Neural crest cell (in vitro differentiated cells): ENCODE measurements around the gene TTC16. TPM values are rescaled to one million over a fixed set of nuclear protein-coding genes. Genes with fewer than 3 reads are reported as not detected.
A peak's percentile ranks its signal among the peaks of the same experiment; 100 is the strongest.

Source experiments
- DNase-seq: peaks from one replicate; pipeline ENCODE4 v3.0.0; 2021; ENCODE audit warnings: low read depth, mixed read lengths, low spot score
- H3K27ac Mint-ChIP-seq: one replicate; pipeline ENCODE4 v1.8.0; 2021; ENCODE audit warnings: mild to moderate bottlenecking, mixed read lengths; ENCODE audit not compliant: unreplicated experiment
- H3K27me3 Mint-ChIP-seq: 2 replicates; pipeline ENCODE4 v1.8.0; 2021; ENCODE audit warnings: low read depth, mild to moderate bottlenecking, mixed read lengths
- H3K36me3 Mint-ChIP-seq: 2 replicates; pipeline ENCODE4 v1.8.0; 2021; ENCODE audit warnings: low read depth, mild to moderate bottlenecking, mixed read lengths
- H3K4me1 Mint-ChIP-seq: 2 replicates; pipeline ENCODE4 v1.8.0; 2021; ENCODE audit warnings: mixed read lengths
- H3K4me3 Mint-ChIP-seq: one replicate; pipeline ENCODE4 v1.8.0; 2021; ENCODE audit warnings: mild to moderate bottlenecking, mixed read lengths
- H3K9me3 Mint-ChIP-seq: 2 replicates; pipeline ENCODE4 v1.8.0; 2021; ENCODE audit warnings: mixed read lengths
- total RNA-seq: library from RNA; stranded (reverse); gene quantifications from 2 replicates; pipeline ENCODE4 v1.2.1, GENCODE V29; 2021
- TF ChIP-seq, protein P1 (sequence below): fragments of 200-600 bp; sonication (generic); conservative IDR thresholded peaks from 2 replicates; pipeline ENCODE4 v1.5.0; 2021; ENCODE audit warnings: antibody characterized with exemption, mild to moderate bottlenecking

Gene TTC16
- total RNA-seq, 1 donor from 2014 or later, result not detected

DNA sequence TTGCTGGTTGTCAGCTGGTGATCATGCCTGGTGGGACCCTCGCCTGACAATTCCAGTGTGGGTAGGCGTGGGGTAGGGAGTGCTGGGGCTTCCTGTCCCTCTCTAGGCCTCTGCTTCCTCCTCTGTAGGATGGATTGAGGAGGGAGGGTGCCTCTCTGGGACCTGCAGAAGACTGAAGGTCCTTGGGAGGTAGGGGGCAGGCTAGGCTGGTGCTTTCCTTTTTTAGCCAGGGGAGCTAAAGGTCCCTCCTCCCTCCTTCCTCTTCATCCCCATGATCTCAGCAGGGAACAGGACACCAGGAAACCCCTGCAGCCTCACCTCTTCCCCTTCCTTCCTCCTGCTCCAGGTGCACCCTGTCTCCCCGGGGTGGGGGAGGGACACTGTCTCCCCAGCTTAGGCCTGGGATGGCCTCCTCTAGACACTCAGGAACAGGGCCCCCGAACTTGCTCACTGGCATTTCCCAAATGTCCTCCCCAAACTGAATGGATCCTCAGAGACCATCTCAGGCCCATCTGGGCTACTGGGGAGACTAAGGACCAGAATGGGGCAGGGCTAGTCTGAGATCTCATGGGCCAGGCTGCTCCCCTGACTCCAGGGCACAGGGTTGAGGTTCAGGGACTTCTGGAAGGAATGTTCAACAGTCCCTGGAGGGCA is 54.2 kb downstream of the TTC16 start:
- H3K4me1 Mint-ChIP-seq, result peaks cover 37% of the 10 kb centered on the region
- H3K36me3 Mint-ChIP-seq, result no peaks in the 10 kb centered on the region
- DNase-seq, result no peak
- TF ChIP-seq, protein P1, sequence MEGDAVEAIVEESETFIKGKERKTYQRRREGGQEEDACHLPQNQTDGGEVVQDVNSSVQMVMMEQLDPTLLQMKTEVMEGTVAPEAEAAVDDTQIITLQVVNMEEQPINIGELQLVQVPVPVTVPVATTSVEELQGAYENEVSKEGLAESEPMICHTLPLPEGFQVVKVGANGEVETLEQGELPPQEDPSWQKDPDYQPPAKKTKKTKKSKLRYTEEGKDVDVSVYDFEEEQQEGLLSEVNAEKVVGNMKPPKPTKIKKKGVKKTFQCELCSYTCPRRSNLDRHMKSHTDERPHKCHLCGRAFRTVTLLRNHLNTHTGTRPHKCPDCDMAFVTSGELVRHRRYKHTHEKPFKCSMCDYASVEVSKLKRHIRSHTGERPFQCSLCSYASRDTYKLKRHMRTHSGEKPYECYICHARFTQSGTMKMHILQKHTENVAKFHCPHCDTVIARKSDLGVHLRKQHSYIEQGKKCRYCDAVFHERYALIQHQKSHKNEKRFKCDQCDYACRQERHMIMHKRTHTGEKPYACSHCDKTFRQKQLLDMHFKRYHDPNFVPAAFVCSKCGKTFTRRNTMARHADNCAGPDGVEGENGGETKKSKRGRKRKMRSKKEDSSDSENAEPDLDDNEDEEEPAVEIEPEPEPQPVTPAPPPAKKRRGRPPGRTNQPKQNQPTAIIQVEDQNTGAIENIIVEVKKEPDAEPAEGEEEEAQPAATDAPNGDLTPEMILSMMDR, result no peak
- H3K4me3 Mint-ChIP-seq, result peak overlapping the region; percentile 78
- H3K27me3 Mint-ChIP-seq, result peaks cover 11% of the 10 kb centered on the region
- no peaks in the 10 kb centered on the region for H3K9me3 Mint-ChIP-seq
- H3K27ac Mint-ChIP-seq, result no peak overlapping the region

DNA sequence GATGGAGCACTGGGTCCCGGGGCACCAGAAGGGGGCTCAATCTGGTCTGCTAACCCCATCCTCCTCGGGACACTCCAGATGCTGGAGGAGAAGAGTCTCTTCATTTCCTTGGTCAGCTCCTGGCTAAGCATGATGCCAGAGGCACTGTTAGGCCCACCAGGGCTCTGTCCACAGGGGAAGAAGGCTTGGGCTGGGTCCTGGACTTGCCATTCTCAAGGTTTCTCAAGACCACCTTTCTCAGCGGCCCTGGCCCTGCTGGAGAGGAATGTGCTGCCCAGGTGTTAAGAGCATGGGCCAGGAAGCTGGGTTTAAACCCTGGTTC is 54.7 kb downstream of the TTC16 start:
- peak overlapping the region; percentile 78 for H3K4me3 Mint-ChIP-seq
- no peaks in the 10 kb centered on the region for H3K9me3 Mint-ChIP-seq
- H3K36me3 Mint-ChIP-seq, result no peaks in the 10 kb centered on the region
- no peak for DNase-seq
- H3K27me3 Mint-ChIP-seq, result peaks cover 11% of the 10 kb centered on the region
- TF ChIP-seq, protein P1, result no peak
- H3K4me1 Mint-ChIP-seq, result peaks cover 37% of the 10 kb centered on the region
- no peak overlapping the region for H3K27ac Mint-ChIP-seq

DNA sequence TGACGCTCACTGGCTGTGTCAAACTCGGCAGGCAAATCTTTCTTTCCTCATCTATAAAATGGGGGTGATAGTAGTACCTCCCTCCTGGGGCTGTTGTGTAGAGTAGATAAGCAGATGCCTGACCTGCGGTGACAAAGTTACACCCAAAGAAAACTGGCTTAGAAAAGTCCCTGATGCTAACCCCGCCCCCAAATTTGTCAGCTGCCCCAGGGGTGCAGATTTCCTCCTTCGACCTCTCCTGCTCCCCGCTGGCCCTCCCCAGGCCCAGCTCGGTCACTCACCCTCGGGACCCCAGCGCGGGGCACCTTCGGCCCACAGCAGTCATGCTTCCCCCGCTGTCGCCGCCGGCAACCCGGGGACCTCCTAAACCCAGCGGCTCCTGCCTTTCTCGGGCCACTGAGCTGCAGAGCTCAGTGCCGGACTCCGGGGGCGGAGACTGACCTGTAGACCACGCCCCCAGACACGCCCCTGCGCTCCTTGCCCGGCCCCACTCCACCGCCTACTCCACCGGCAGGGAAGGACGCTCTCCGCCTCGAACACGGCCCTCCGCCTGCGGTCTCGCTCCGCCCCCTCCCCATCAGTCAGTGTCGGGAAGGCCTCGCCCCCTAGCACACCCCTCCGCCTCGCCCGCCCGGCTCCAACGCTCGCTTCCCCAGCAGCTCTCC is 55.2 kb downstream of the TTC16 start:
- no peaks in the 10 kb centered on the region for H3K36me3 Mint-ChIP-seq
- H3K4me1 Mint-ChIP-seq, result peaks cover 37% of the 10 kb centered on the region
- H3K27me3 Mint-ChIP-seq, result peaks cover 11% of the 10 kb centered on the region
- H3K4me3 Mint-ChIP-seq, result peak overlapping the region; percentile 78
- no peaks in the 10 kb centered on the region for H3K9me3 Mint-ChIP-seq
- DNase-seq, result peak; percentile 98
- TF ChIP-seq, protein P1, result no peak
- no peak overlapping the region for H3K27ac Mint-ChIP-seq

DNA sequence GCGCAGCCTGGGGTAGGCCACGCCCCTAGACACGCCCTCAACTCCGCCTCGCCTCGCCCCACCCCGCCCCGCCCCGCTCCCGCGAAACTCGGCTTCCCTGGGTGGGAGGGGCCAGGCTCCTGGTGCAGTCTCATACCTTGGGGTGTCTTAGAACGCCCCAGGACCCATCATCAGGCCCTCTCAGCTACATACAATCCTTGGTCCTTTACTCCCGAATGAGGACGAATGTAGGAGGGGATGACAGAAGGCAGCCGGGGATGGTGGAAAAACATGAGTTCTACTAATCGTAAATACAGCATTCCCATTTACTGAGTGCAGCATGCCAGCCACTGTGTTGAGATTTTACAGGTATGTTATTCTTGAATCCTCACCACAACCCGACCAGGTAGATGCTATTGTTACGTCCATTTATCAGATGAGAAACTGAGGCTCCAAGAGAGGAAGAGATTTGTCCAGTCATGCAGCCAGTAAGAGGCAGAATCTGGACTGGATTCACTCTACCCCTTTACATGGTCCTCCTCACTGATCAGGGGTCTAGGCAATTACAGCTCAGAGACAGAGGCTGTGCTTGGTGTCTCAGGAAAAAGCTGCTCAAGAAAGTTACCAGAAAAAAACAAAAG is 55.8 kb downstream of the TTC16 start:
- Mint-ChIP-seq H3K27ac (no peak overlapping the region), H3K9me3 (no peaks in the 10 kb centered on the region), H3K27me3 (peaks cover 11% of the 10 kb centered on the region), H3K4me1 (peaks cover 37% of the 10 kb centered on the region), H3K4me3 (peak overlapping the region; percentile 78), H3K36me3 (no peaks in the 10 kb centered on the region)
- no peak for DNase-seq
- TF ChIP-seq, protein P1, result no peak

DNA sequence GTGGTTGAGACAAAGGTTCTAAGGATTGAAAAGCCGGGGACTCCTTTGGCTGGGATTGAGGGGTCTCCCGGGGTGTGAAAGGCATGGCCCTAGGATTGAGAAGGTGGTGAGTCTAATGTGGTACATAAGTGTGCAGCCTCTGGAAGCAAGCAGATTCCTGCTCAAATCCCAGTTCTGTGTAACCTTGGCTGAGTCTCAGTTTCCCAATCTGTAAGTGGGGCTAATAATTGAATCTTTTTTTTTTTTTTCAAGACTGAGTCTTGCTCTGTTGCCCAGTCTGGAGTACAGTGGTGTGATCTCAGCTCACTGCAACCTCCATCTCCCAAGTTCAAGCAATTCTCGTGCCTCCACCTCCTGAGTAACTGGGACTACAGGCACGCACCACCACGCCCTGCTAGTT is 56.7 kb downstream of the TTC16 start:
- peaks cover 11% of the 10 kb centered on the region for H3K27me3 Mint-ChIP-seq
- no peak for DNase-seq
- no peaks in the 10 kb centered on the region for H3K36me3 Mint-ChIP-seq
- no peaks in the 10 kb centered on the region for H3K9me3 Mint-ChIP-seq
- TF ChIP-seq, protein P1, result no peak
- H3K4me3 Mint-ChIP-seq, result no peak overlapping the region
- no peak overlapping the region for H3K27ac Mint-ChIP-seq
- H3K4me1 Mint-ChIP-seq, result peaks cover 29% of the 10 kb centered on the region
